GM12891 (cell line): ENCODE data around the gene HAP1.

Experiments
- DNase-seq: peaks from one replicate; pipeline ENCODE4 v3.0.0; 2011; ENCODE audit warnings: low spot score; ENCODE audit not compliant: insufficient read length
- FAIRE-seq: peaks from 2 replicates; lab custom pipeline; 2011; peaks lifted over from hg19 to GRCh38; lab: Jason Lieb, UNC
- PAX5 ChIP-seq: IDR thresholded peaks from 2 replicates; pipeline ENCODE4 v1.6.1; 2011; ENCODE audit warnings: low read length, moderate library complexity, mild to moderate bottlenecking; ENCODE audit not compliant: insufficient read depth, severe bottlenecking
- POLR2A ChIP-seq: IDR thresholded peaks from 2 replicates; pipeline ENCODE4 v1.6.1; 2011; ENCODE audit warnings: low read depth, low read length, control low read depth
- POLR2AphosphoS5 ChIP-seq: IDR thresholded peaks from 2 replicates; pipeline ENCODE4 v1.6.1; 2011; ENCODE audit warnings: low read depth, low read length, control low read depth
- POU2F2 ChIP-seq: IDR thresholded peaks from 2 replicates; pipeline ENCODE4 v1.6.1; 2011; ENCODE audit warnings: low read depth, mild to moderate bottlenecking, control low read depth, low read length, moderate library complexity
- SPI1 ChIP-seq: IDR thresholded peaks from 2 replicates; pipeline ENCODE4 v1.6.1; 2011; ENCODE audit warnings: low read depth, low read length, control low read depth
- TAF1 ChIP-seq: IDR thresholded peaks from 2 replicates; pipeline ENCODE4 v1.6.1; 2011; ENCODE audit warnings: low read depth, low read length, control low read depth

Gene HAP1

GRCh38 chr17:41739661-41740352 is 5.4 kb upstream of the HAP1 start:
- DNase-seq (no peak), FAIRE-seq (no peak)
- TF ChIP-seq POLR2AphosphoS5 (no peak), PAX5 (no peak), POLR2A (no peak), SPI1 (no peak), TAF1 (no peak), POU2F2 (no peak)

DNA sequence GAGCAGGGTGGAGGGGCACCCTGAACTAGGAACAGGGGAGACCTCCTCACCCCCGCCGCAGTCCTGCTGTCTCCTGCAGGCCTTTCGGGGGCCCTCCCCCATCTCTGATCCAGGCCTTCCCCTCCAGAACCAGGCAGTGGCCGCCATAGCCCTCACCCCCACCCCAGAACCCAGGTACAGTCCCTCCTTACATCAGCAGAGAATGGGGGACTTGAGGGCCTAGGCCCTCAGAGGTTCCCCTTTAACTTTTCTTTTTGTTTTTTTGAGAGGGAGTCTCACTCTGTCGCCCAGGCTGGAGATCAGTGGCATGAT is 4.3 kb upstream of the HAP1 start:
- FAIRE-seq: no peak
- no peak for DNase-seq
- TF ChIP-seq POLR2AphosphoS5: no peak
- TF ChIP-seq SPI1: no peak
- TF ChIP-seq PAX5: no peak
- no peak for TF ChIP-seq TAF1
- TF ChIP-seq POLR2A: no peak
- TF ChIP-seq POU2F2: no peak

- peak; percentile 93 for FAIRE-seq
- TF ChIP-seq SPI1: no peak
- TF ChIP-seq PAX5: no peak
- TF ChIP-seq TAF1: no peak
- TF ChIP-seq POLR2A: no peak
- no peak for TF ChIP-seq POU2F2
- TF ChIP-seq POLR2AphosphoS5: no peak
- DNase-seq: peak; percentile 89
Measured at GRCh38 chr17:41738077-41738800, 3.8 kb upstream of the HAP1 start.

DNA sequence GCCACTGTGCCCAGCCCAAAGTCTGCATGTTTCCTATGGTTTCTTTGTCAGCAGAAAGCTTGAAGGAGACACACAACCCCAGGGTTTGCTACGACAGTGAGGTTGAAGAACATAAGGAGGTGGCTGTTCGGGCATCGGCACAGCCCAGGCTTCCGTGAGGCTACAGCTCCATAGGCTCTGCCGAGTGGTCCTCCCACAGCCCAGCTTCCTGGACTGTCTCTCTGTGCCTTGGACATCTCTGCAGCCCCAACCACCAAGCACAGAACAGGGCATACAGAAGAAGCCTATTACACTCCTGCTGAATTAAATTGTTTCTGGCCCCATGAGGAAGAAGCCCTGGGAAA is 3.2 kb upstream of the HAP1 start:
- no peak for DNase-seq
- no peak for TF ChIP-seq TAF1
- no peak for TF ChIP-seq PAX5
- no peak for TF ChIP-seq POU2F2
- no peak for TF ChIP-seq POLR2AphosphoS5
- no peak for TF ChIP-seq POLR2A
- TF ChIP-seq SPI1: no peak
- no peak for FAIRE-seq

DNA sequence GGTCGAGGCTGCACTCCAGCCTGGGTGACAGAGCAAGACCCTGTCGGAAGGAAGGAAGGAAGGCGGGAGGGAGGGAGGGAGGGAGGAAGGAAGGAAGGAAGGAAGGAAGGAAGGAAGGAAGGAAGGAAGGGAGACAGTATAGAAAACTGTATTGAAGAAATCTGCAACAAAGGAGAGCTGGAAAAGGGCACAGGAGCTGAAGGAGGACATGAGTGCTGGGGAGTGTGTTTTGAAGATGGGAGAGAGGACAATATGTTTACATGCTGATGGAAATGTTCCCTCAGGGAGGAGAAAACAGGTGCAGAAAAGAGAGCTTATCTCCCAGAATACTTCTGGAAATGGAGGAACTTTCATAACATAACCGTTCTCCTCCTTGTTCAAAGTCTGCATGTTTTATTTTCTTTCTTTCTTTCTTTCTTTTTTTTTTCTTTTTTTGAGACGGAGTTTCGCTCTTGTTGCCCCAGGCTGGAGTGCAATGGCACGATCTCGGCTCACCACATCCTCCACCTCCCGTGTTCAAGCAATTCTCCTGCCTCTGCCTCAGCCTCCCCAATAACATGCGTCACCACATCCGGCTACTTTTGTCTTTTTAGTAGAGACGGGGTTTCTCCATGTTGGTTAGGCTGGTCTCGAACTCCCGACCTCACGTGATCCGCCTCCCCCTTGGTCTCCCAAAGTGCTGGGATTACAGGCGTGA is 2.7 kb upstream of the HAP1 start:
- FAIRE-seq (no peak), DNase-seq (no peak)
- TF ChIP-seq SPI1 (no peak), PAX5 (no peak), TAF1 (no peak), POLR2AphosphoS5 (no peak), POU2F2 (no peak), POLR2A (no peak)

DNA sequence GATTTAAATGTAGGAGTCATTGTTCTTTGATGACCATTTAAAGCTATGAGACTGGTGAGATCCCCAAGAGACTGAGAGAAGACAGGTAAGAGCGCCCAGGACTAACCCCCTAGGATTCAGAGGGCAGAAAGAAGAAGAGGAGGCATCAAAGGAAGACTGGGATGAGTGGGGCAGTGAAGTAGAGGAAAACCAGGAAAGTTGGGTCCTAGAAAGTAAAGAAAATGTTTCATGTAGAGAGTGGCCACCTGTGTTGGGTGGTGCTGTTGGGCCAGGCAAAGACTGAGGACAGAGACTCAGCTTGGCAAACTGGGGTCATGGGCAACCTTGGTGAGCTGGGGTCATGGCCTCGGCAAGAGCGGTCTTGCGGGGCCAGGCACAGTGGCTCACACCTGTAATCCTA is 1.3 kb upstream of the HAP1 start:
- FAIRE-seq (no peak), DNase-seq (no peak)
- TF ChIP-seq TAF1 (no peak), PAX5 (no peak), POU2F2 (no peak), POLR2AphosphoS5 (no peak)

DNA sequence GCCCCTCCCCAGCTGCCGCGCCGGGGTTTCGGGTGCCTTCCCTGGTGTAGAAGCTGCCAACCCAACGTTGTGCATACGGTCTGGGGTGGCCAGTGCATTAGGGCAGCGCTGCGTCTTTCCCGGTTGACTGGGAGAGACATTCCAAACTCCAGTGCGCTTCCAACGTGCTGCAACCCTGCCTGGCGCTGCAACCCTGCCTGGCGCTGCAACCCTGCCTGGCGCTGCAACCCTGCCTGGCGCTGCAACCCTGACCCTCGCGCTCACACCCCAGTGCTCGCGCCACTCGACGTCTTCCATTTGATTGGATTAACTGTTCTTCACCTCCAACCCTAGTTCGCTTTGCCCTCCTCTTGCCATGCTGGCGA is 488 bp upstream of the HAP1 start:
- FAIRE-seq: no peak
- TF ChIP-seq SPI1 (no peak), POU2F2 (no peak), TAF1 (no peak), POLR2AphosphoS5 (no peak), POLR2A (no peak), PAX5 (no peak)
- no peak for DNase-seq

DNA sequence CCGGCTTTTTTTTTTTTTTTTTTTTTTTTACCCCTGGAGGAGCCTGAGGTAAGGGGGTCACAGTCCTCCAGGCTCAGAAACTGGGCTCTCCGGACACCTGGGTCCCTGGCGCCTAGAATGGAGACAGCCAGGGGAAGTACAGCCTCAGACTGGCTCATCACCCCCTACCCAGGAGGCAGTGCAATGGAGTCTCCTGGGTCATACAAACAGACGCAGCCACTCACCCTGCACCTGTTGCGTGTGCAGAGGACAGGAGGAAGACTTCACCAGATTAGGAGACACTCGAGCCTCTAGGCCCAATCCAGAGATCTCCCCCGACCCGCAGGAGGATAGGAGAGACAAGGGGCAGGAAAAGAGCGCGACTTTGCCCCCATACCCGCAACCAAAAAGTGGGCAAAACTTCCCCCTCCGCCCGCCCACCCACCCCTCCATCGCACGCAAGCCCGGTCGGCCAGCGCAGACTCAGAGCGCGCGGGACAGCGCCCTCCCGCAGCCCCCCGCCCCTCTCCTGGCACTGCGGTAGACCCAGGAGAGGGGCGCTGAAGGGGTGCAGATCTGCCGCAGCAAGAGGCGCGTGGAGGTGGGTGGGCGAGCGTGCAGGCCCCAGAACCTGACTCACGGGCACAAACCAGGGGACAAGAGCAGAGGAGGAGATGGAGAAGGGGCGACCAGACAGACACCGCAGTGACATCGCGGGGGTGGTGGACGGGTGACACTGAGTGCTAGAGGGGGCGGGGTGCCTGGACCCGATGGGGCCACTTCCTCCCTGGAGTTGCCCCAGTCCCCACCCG is 900 bp downstream of the HAP1 start:
- no peak for TF ChIP-seq PAX5
- no peak for TF ChIP-seq POU2F2
- TF ChIP-seq TAF1: no peak
- TF ChIP-seq POLR2AphosphoS5: no peak
- TF ChIP-seq POLR2A: no peak
- TF ChIP-seq SPI1: no peak
- FAIRE-seq: no peak
- no peak for DNase-seq

GRCh38 chr17:41731836-41732235 is 2.6 kb downstream of the HAP1 start:
- no peak for TF ChIP-seq PAX5
- no peak for TF ChIP-seq POU2F2
- TF ChIP-seq SPI1: no peak
- TF ChIP-seq TAF1: no peak
- no peak for TF ChIP-seq POLR2AphosphoS5
- TF ChIP-seq POLR2A: no peak
- DNase-seq (no peak), FAIRE-seq (no peak)
